Stimulated activated CD8-positive, alpha-beta memory T cell treated with anti-CD3 and anti-CD28 coated beads, Interleukin-7, amount 100 ng/mL, for 4 hours (primary cell): ENCODE results near the gene STX12.
"Not testable (repeated sequence)": the region's sequence is repeated elsewhere in the genome, so short reads cannot be mapped to it uniquely, and the experiment has no call there.

ENCODE experiments used
- DNase-seq, 2 donors: peaks; one replicate each; pipeline ENCODE4 v3.0.0-alpha.2; 2020; ENCODE audit warnings: low read depth in 2 of 2

Gene STX12

DNA sequence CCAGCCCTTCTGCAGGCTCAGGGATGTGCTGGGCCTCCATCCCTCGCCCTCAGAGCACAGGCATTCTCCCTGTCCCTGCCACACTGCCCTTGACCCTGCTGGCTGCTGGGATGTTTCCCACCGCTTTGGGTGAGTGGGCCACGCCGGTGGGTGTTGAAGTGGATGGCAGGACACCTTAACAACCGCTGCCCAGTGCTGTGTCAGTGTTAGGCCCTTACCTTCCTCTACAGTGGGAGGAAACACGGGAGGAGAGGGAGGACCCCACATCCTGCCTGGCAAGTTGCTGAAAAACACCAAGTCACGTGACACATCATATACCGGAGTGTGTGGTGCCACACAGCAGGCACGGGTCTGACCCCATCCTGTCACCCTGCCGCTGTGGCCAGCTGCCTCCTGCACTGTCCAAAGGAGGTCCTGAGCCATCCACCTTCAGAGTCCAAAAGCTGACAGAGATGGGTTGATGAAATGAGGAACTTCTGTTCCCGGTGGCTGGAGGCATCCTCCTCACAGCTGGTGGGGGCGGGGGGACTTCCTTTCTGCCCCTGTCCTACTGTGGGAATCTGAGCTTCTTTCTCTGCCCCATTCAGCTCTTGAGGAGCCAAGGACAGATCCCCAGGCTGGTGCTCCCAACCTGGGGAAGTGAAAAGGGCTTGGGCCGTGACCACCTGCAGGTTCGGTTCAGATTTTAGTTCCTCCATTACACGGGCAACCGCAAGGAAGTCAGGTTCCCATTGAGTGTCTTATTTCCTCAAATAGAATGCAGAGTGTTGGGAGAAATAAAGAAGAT, 96.1 kb downstream of the STX12 start:
- DNase-seq = peak; percentile 48 to 50

DNA sequence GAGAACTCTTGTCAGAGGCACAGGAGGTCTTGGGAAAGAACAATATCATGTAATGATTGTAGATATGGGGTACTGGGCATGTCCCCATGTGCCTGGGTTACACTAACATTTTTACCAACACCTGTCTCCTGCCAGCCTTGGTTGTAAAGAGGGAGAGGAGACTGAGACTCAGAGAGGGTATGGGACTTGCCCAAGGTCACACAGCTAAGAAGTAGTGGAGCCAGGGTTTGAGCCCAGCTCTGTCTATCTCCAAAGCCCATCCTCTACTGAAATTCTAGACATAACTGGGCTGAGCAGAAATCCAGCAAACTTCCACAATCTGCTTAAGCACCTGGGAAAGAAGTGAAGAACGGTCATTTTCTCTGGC, 96.7 kb downstream of the STX12 start:
- DNase-seq = no peak

DNA sequence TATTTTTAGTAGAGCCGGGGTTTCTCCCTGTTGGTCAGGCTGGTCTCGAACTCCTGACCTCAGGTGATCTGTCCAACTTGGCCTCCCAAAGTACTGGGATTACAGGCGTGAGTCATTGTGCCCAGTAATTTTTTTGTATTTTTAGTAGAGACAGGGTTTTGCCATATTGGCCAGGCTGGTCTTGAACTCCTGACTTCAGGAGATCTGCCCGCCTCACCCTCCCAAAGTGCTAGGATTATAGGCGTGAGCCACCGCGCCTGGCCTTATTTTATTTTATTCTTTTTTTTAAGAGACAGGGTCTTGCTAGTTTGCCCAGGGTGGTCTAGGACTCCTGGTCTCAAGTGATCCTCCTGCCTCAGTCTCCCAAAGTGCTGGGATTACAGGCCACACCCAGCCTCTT, 98.1 kb downstream of the STX12 start:
- DNase-seq = not testable (repeated sequence)

DNA sequence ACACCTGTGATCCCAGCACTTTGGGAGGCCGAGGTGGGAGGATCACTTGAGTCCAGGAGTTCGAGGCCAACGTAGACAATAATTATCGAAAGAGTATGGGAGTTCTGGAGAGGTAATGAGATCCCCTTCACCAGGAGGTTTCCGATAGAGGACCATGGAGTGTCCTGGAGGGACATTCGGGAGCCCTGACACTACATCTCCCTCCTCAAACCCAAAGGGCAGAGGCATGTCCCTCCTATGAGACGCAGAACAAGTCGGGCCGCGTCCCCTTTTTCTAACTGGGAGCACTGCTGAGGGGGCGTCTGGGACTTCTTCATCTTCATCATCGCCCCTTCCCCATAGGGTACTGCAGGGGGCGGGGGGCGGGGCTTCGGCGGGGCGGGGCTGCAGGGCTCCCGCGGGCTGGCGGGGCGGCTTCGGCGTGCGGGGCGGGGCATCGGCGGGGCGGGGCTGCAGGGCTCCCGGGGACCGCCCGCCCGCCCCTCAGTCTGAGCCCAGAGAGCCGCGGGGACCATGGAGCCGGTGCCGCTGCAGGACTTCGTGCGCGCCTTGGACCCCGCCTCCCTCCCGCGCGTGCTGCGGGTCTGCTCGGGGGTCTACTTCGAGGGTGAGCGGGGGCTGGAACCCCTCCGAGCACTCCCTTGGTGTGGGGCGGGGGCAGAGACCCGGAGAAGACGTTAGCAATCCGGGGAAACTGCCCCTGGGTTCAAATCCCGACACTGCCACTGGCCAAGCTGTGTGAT, 99.2 kb downstream of the STX12 start, which contains the start of gene THEMIS2:
Gene THEMIS2 (plus strand): TSS at position 486 of the 743 bp plus-strand sequence. CDS start 28 bp downstream, at position 514.
- DNase-seq = peak; percentile 49 to 77

DNA sequence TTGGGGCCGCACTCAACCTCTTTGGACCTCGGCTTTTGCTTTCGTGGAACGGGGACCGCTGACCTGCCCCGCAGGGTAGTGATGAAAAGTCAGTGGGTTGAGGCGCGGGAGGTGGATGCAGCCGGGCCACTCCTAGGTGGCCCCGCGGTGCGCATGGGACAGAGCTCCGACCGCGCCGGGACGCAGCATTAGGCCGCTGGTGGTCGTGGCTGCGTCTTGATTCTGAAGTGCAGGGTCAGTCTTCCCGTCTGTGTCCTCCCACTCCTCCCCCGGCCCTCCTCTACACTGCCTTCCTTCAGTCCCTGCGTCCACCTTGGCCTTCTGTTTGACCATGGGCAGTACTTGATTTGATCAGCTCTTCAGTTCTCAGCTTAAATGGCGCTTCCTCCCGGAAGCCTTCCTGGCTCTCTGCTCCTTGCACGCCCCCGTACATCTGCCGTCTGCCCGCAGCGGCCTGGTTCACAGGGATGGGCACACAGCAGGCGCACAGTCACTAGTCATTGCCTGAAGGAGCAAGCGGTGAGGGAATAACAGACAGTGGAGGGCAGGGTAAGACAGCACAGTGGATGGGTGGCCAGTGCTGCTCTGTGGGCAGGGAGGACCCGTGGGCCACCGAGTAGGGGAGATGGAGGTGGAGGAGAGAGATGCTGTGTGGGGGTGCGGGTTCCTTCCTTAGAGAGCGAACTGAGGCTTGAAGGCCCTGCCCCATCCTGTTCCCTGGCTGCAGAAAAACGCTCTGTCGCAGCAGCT, 100.0 kb downstream of the STX12 start:
- DNase-seq = no peak

DNA sequence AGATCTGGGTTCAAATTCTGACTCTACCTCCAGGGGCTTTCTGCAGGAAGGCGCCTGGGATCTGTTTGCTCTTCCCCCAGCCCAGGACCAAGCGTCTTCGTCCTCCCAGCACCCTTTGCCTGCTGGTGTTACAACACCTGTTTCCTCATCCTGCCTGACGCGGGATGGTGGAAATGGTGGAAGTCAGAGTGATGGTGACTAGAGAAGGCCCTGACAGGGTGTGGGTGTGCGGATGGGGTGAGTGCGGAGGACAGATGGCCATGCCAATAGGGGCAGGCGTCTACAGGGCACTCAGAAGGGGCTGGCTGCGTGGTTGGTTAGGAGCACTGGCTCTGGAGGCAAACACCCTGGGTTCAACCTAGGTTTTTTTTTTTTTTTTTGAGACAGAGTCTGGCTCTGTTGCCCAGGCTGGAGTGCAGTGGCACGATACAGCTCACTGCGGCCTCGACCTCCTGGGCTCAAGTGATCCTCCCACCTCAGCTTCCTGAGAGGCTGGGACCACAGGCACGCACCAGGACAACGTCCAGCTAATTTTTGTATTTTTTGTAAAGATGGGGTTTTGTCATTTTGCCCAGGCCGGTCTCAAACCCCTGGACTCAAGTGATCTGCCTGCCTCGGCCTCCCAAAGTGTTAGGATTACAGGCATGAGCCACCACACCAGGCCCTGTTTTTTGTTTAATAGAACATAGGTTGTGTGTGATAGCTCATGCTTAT, 100.8 kb downstream of the STX12 start:
- DNase-seq = no peak
